Right ventricle myocardium superior (tissue), 1 donor: ENCODE results near the gene DGKQ. TPM values are rescaled to one million over a fixed set of nuclear protein-coding genes. Genes with fewer than 3 reads are reported as not detected.

Source experiments
- ATAC-seq: fragments of 200-7000 bp; cut with Tn5 transposase; one replicate; pipeline ENCODE4 v1.9.1; 2020; ENCODE audit warnings: mild to moderate bottlenecking; ENCODE audit not compliant: poor library complexity
- DNase-seq: peaks from one replicate; pipeline ENCODE4 v3.0.0-alpha.2; 2020
- intact Hi-C: fragments of 100-400 bp; cut with DNase I; formaldehyde crosslinking; loops from one replicate; pipeline ENCODE4 v1.11.2; 2022
- total RNA-seq: library from RNA; stranded (reverse); fragmentation: NEBNext Ultra II Directional; extraction: Animal tissue kit (Norgen Biotek cat#: 25700); gene quantifications from one replicate; pipeline ENCODE4 v1.2.1, GENCODE V29; 2021
- donor health status: DM: no; HTN: yes; CAD: no; lungs with severe emphysema.

Gene DGKQ
- total RNA-seq, 1 donor from 2014 or later = 3.3 TPM

DNA sequence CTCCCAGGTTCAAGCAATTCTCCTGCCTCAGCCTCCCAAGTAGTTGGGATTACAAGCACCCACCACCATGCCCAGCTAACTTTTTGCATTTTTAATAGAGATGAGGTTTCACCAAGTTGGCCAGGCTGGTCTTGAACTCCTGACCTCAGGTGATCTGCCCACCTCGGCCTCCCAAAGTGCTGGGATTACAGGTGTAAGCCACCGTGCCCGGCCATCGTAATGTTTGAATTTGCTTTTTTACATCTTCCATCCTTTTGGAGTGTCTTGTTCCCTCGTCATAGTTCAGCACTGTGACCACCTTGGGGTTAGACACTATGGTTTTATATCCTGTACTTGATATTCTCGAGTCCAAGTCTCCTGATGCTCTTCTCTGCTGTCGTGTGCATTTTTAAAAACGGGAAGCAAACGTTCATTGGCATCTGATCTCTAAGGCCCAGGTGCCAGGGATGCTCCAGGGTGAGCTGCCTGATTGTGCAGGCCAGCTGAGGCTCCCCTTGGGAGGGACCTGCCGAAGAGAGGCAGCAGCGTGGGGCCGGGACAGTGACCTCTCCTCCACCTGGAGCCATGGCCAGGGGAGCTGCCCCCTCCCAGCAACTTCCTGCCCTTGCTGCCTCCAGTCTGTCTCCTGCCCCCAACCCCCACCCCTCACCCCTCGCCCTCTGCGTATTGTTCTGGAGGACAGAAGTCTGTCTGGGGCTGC is 16.7 kb downstream of the DGKQ start:
- no peak for ATAC-seq
- peak; percentile 10 for DNase-seq
- intact Hi-C loops = no loop called here

GRCh38 chr4:955931-956381 is 17.4 kb downstream of the DGKQ start:
- DNase-seq (peak; percentile 32), ATAC-seq (no peak)
- intact Hi-C loops = no loop called here

DNA sequence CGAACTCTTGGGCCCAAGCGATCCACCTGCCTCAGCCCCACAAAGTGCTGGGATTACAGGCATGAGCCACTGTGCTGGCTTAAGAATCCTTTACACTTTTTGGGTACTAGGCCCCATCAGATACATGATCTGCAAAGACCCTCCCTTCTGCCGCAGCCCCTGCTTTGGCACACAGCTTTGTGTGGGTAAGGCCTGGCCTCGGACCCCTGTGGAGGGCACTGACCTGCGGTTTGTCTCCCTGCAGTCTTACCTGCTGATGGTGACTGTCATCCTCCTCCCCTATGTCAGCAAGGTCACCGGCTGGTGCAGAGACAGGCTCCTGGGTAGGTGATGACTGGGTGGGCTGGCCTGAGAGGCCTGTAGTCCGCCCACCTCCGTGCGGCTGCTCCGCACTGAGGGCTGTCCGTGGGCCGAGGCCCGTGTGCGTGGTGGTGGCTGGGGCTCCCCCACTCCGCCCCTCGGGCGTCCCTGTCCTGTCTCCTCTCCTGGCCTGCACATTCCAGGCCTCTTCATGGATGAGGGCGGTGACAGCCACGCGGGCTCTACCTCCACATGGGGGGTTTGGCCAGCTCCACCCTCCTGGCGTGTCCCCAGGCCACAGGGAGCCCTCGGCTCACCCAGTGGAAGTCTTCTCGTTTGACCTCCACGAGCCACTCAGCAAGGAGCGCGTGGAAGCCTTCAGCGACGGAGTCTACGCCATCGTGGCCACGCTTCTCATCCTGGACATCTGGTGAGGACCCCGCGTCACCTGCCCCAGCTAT is 18.0 kb downstream of the DGKQ start:
- intact Hi-C loops = no loop called here
- peak; percentile 36 for DNase-seq
- ATAC-seq = no peak

GRCh38 chr4:954211-955020 is 19.0 kb downstream of the DGKQ start:
- DNase-seq (peak; percentile 37), ATAC-seq (no peak)
- intact Hi-C loops = no loop called here

DNA sequence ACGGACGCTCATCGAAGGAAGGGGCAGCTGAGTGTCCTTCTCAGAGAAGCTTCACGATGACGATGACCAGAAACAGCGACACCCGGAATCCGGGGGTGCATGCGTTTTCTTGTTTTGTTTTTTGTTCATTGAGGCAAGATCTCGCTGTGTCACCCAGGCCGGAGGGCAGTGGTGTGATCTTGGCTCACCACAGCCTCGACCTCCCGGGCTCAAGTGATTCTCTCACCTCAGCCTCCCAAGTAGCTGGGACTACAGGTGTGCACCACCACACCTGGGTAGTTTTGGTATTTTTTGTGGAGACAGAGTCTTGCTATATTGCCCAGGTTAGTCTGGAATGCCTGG is 19.8 kb downstream of the DGKQ start:
- DNase-seq (peak; percentile 0), ATAC-seq (no peak)
- intact Hi-C loops = no loop called here

GRCh38 chr4:952881-953573 is 20.3 kb downstream of the DGKQ start:
- DNase-seq (peak; percentile 33), ATAC-seq (no peak)
- intact Hi-C loops = no loop called here

DNA sequence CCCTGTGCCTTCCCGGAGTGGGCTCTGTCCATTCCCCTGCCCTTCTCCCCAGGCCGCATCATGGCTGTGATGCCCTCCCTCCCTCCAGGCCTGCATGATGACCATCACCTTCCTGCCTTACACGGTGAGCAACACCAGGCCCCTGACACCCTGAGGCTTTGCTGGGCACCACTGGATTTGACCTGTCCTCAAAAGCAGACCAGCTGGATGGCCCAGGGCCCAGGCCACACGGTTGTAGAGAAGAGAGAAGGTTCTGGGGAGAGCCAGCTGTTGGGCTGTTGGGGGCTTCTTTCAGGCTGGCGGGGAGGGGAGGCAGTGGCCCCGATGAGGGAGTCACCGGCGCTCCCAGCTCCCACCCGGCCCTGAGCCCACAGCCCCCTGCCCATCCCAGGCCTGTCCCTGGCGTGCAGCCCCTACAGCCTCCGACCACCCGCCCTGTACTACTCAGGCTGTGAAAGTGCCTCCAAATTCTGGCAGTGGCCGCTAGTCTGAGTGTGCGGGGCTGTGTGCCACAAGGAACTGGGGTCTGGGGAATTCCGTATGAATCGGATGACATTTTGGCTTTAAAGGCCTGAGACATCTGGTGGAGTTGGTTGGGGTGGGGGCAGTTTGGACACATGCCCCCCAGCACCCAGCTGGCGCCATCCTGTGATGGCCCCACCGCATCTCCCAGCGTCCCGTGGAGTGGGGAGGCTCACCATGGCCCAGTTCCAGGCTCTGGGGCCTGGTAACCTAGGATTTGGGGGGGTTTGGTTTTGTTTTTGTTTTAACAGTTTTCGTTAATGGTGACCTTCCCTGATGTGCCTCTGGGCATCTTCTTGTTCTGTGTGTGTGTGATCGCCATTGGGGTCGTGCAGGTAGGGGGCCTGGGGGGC is 21.5 kb downstream of the DGKQ start:
- no peak for ATAC-seq
- DNase-seq = peak; percentile 22

GRCh38 chr4:951186-951585 is 22.2 kb downstream of the DGKQ start:
- DNase-seq = no peak
- intact Hi-C loops = no loop called here
- ATAC-seq = no peak

More for the DNA sequence above, 21.5 kb downstream of the DGKQ start:
- intact Hi-C loops = no loop called here

DNA sequence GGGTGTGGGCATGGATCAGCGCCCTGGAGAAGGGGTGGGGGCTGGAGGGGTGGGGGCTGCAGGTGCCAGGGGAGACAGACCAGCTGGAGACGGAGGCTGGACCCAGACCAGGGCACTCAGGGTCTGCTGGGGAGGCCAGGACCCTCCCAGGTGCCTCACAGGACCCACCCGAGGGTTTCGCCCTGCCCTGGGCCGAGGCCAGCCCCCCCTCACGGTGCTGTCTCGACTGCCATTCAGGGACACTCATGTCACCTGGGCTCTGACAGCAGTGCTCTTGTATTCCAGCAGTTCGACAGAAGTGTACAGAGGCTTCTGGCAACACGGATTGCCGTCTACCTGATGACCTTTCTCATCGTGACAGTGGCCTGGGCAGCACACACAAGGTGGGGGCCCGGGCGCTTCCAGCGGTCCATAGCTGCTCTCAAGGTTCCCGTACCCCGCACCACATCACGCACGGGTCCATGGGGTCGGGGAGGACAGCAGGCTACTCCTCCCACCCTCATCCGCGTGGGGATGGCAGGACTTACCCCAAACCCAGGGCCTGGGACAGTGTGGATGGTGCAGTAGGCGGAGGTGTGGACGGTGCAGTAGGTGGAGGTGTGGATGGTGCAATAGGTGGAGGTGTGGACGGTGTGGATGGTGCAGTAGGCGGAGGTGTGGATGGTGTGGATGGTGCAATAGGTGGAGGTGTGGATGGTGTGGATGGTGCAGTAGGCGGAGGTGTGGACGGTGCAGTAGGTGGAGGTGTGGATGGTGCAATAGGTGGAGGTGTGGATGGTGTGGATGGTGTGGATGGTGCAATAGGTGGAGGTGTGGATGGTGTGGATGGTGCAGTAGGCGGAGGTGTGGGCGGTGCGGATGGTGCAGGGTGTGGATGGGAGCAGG is 23.0 kb downstream of the DGKQ start:
- no peak for ATAC-seq
- DNase-seq = peak; percentile 35

GRCh38 chr4:949656-950055 is 23.7 kb downstream of the DGKQ start:
- intact Hi-C loops = no loop called here
- ATAC-seq = no peak

More for the DNA sequence above, 23.0 kb downstream of the DGKQ start:
- intact Hi-C loops = no loop called here

DNA sequence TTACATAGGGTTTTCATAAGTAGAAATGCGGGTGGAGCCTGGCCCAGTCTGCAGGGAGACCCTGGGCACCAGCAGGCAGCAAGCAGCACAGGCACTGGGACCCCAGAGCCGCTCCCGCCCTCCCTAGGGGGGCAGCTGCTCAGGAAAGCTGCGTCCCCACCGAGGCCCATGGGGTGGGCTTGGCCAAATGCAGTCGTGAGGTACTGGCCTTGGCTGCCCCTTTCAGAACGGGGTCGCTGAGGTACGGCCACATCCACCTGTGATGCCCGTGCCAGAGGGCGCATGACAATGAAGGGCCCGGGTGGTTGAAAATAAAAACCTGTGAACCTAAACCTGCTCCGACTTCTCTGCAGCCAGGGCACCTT is 24.5 kb downstream of the DGKQ start:
- ATAC-seq (no peak), DNase-seq (peak; percentile 21)
- intact Hi-C loops = no loop called here

More at GRCh38 chr4:949656-950055, 23.7 kb downstream of the DGKQ start:
- peak; percentile 30 for DNase-seq

- ATAC-seq = peak; percentile 28
- DNase-seq = peak; percentile 36
- intact Hi-C loops = no loop called here
These were observed 25.1 kb downstream of the DGKQ start for GRCh38 chr4:948101-948935.

GRCh38 chr4:947491-947971 is 25.8 kb downstream of the DGKQ start:
- intact Hi-C loops = no loop called here
- DNase-seq (peak; percentile 28), ATAC-seq (no peak)

DNA sequence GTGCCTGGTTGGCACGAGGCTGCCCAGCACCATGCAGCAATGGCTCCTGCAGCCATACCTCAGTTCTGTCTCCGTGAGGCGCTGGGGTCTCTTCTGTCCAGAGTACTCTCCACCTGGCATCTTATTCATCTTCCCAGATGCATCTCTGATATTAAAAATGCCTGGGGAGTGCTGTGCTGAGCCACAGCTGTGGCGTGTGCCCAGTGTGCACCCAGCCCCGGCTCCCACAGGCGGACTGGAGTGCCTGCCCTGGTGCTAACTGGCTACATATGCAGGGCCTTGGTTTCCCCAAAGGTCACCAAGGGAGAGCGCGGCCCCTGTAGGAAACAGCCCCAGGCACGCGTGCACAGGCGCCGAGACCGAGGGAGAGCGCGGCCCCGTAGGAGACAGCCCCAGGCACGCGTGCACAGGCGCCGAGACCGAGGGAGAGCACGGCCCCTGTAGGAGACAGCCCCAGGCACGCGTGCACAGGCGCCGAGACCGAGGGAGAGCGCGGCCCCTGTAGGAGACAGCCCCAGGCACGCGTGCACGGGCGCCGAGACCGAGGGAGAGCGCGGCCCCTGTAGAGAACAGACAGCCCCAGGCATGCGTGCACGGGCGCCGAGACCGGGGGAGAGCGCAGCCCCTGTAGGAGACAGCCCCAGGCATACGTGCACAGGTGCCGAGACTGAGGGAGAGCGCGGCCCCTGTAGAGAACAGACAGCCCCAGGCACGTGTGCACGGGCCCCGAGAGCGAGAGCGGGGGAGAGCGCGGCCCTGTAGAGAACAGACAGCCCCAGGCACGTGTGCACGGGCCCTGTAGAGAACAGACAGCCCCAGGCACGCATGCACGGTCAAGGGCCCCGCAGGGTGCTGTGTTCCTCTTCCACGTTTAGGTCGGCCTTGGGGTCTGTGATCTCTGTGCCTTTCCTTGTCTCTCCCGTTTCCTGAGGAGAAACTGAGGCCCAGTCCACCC is 26.6 kb downstream of the DGKQ start:
- intact Hi-C loops = no loop called here
- DNase-seq (peak; percentile 18), ATAC-seq (no peak)

DNA sequence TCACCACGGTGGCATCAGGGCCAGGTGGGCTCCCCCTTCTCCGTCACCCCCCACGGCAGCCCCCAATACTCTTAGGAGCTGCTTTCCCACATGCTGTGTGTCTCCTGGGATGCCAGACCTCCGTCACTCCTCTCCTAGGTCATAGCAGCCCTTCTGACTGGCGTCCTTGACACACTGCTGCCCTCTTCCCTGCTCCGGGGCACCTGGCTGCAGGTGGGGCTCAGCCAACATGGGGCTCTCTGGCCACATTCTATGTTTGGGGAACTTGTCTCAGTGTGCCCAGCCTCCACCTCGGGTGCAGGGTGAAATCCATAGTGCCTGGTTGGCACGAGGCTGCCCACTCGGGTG is 27.3 kb downstream of the DGKQ start:
- intact Hi-C loops = no loop called here
- DNase-seq (no peak), ATAC-seq (no peak)
